Measurements from ENCODE around the gene RPL31.

DNA sequence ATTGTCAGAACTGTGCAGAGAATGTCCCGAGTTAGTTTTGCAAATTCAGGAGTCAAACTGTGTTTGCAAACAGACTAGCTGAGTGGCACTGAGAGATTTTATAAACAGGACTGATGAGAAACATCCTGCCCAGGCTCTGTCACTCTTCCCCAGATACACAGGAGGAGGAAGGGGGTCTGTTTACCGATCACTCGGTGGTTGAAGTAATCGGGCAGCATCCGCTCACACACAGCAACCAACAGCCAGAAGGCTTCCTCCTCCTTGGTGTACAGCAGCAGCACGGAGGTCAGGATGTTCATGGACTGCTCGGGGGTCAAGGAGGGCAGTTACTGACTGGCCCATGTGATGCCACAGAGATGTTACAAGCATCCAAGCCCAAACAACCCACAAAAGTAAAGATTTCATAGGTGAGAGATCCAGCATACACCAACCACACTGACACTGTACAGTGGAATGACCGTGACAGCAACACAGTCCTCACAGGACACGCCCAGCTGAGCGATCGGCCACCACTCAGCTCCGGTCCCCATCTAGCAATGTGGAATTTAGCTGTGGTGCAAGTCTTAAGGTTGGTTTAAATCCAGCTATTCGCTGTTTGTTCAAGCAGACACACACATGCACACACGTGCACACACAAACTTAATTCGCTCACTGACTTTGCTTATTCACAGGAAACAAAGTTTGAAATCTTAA is 30.1 kb downstream of the RPL31 start:
- TF ChIP-seq, protein P1, sequence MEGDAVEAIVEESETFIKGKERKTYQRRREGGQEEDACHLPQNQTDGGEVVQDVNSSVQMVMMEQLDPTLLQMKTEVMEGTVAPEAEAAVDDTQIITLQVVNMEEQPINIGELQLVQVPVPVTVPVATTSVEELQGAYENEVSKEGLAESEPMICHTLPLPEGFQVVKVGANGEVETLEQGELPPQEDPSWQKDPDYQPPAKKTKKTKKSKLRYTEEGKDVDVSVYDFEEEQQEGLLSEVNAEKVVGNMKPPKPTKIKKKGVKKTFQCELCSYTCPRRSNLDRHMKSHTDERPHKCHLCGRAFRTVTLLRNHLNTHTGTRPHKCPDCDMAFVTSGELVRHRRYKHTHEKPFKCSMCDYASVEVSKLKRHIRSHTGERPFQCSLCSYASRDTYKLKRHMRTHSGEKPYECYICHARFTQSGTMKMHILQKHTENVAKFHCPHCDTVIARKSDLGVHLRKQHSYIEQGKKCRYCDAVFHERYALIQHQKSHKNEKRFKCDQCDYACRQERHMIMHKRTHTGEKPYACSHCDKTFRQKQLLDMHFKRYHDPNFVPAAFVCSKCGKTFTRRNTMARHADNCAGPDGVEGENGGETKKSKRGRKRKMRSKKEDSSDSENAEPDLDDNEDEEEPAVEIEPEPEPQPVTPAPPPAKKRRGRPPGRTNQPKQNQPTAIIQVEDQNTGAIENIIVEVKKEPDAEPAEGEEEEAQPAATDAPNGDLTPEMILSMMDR (IDR thresholded peaks at IDR 0.05): no peak
- no peak for TF ChIP-seq POLR2A (IDR thresholded peaks at IDR 0.05)
